Adrenal gland (tissue), 12 donors: ENCODE results near the gene ARID5A. TPM values are rescaled to one million over a fixed set of nuclear protein-coding genes. Genes with fewer than 3 reads are reported as not detected.

Experiments
- DNase-seq, 7 donors: peaks; one replicate each; pipeline ENCODE4 v3.0.0-alpha.2; 2019 to 2020
- H3K27ac ChIP-seq, 5 donors: fragments of 200-600 bp; sonication (generic) in 4 of 5; 1 replicate in 3 of 5; 2 replicates in 2 of 5; pipeline versions ENCODE4 v1.5.1 to v1.8.0; 2016 to 2020; ENCODE audit warnings: mild to moderate bottlenecking in 1 of 5
- H3K27me3 ChIP-seq: fragments of 200-600 bp; 2 replicates; pipeline ENCODE4 v1.8.0; 2021
- H3K36me3 ChIP-seq, 2 donors: fragments of 200-600 bp; replicated peaks in 1 of 2; 1 replicate in 1 of 2; 2 replicates in 1 of 2; pipeline versions ENCODE4 v1.5.1 to v1.8.0; 2018 to 2022
- H3K4me1 ChIP-seq, 2 donors: fragments of 200-600 bp; replicated peaks in 1 of 2; 1 replicate in 1 of 2; 2 replicates in 1 of 2; pipeline versions ENCODE4 v1.5.1 to v1.8.0; 2018 to 2021
- H3K4me3 ChIP-seq, 4 donors: fragments of 200-600 bp; sonication (generic) in 3 of 4; one replicate each; pipeline ENCODE4 v1.5.1; 2016 to 2018
- H3K9me3 ChIP-seq, 3 donors: fragments of 200-600 bp; sonication (generic) in 1 of 3; replicated peaks in 1 of 3; 1 replicate in 2 of 3; 2 replicates in 1 of 3; pipeline versions ENCODE4 v1.5.1 to v1.8.0; 2016 to 2021
- CTCF ChIP-seq, 6 experiments: fragments of 450-650 bp in 4 of 6; fragments of 200-600 bp in 2 of 6; sonication (generic) in 1 of 6; IDR thresholded peaks; 1 replicate in 5 of 6; 2 replicates in 1 of 6; pipeline versions ENCODE4 v1.5.1 to v1.8.0; 2016 to 2021; ENCODE audit warnings: antibody characterized with exemption in 6 of 6, mild to moderate bottlenecking in 2 of 6, moderate library complexity in 1 of 6
- POLR2A ChIP-seq, 2 donors: fragments of 450-650 bp; IDR thresholded peaks; one replicate each; pipeline ENCODE4 v1.6.1; 2017; ENCODE audit warnings: antibody characterized with exemption in 2 of 2, mild to moderate bottlenecking in 2 of 2, moderate library complexity in 1 of 2
- WGBS, 4 donors: extraction: QIAGEN DNeasy Blood & Tissue Kit in 2 of 4; methylation state at CpG; one replicate each; pipeline versions ENCODE4 v1.1.5 to v1.1.7; 2013 to 2017; 5-methylcytosine and 5-hydroxymethylcytosine counted together
- intact Hi-C, 2 donors: fragments of 100-400 bp; cut with DNase I; formaldehyde crosslinking; loops; one replicate each; pipeline versions ENCODE4 v1.14.1 to v1.15.0; 2022 to 2023
- polyA plus RNA-seq, 3 donors: library from polyadenylated mRNA; stranded (reverse); fragments of 200-250 nt in 2 of 3; fragments of 350-450 nt in 1 of 3; fragmentation: Illumina TruSeq in 1 of 3; extraction: RNeasy Lipid Tissue Mini Kit (QIAGEN cat#74804) in 1 of 3; gene quantifications; one replicate each; pipeline ENCODE4 v1.2.3, GENCODE V29; 2013 to 2014
- total RNA-seq, 9 donors: library from RNA; depleted of rRNA in 4 of 9; stranded (reverse); fragments of >200 nt in 4 of 9; fragments of 120-200 nt in 1 of 9; fragmentation: NEBNext Ultra II Directional in 1 of 9; extraction: Animal tissue kit (Norgen Biotek cat#: 25700) in 1 of 9; gene quantifications; one replicate each; pipeline versions ENCODE4 v1.1.0 to v1.2.4, GENCODE V29; 2013 to 2023
- donor health status: healthy with polysubstance abuse.
- donor health status: Bipolar disorder and iron deficiency.
- donor health status: DM: yes; HTN: yes; CAD: no.
- donor health status: DM: no; HTN: no; CAD: no.
- donor health status: DM: no; HTN: no; CAD: no.
- donor health status: DM: yes; HTN: yes; CAD: no.

Gene ARID5A
- total and polyA plus RNA-seq, 12 donors: 0.94 to 39.6 (median 14.3) TPM

DNA sequence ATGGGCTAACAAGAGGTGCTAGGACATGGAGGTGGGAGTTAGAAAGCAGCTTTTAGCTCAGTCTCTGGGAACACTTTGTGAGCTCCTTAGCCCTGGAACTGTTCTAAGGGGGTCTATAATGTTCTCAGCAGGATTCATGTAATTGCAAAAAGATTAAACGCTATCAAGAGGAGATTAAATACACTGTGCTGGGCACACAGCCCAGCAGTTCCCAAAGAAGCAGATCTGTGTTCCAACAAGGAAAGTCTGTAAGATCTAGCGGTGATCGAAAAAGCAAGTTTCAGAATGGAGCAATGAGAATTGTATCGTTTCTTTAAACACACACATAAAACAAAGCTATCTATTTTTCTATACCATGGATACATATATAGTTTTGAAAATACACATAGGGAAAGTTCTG, 2.4 kb upstream of the ARID5A start:
- TF ChIP-seq CTCF (IDR thresholded peaks at IDR 0.05) (no peak), POLR2A (IDR thresholded peaks at IDR 0.05) (no peak)
- Histone ChIP-seq H3K36me3 (no peaks in the 10 kb centered on the region), H3K4me3 (no peak overlapping the region), H3K27ac (peak overlapping the region in 3 of 5 donors; percentile 7 to 88 (median 80)), H3K4me1 (peaks cover 8 to 39% of the 10 kb centered on the region in 2 donors), H3K9me3 (no peaks in the 10 kb centered on the region), H3K27me3 (no peaks in the 10 kb centered on the region)
- 64 to 70% (median 67%) methylated on average over 4 of the region's 4 CpGs for WGBS, 4 donors
- peak in 1 of 7 donors; percentile 12 for DNase-seq
- intact Hi-C loops: no loop called here

GRCh38 chr2:96534701-96535181, 1.8 kb upstream of the ARID5A start:
- H3K36me3 ChIP-seq: no peaks in the 10 kb centered on the region
- no peaks in the 10 kb centered on the region for H3K9me3 ChIP-seq
- intact Hi-C loops: no loop called here
- peak overlapping the region in 1 of 5 donors; percentile 88 for H3K27ac ChIP-seq
- DNase-seq: peak in 1 of 7 donors; percentile 10
- H3K4me3 ChIP-seq: no peak overlapping the region
- no peaks in the 10 kb centered on the region for H3K27me3 ChIP-seq
- H3K4me1 ChIP-seq: peaks cover 8 to 39% of the 10 kb centered on the region in 2 donors
- WGBS, 4 donors: 64 to 70% (median 64%) methylated on average over 4 to 5 of the region's 5 CpGs
- TF ChIP-seq CTCF (IDR thresholded peaks at IDR 0.05) (no peak), POLR2A (IDR thresholded peaks at IDR 0.05) (no peak)

DNA sequence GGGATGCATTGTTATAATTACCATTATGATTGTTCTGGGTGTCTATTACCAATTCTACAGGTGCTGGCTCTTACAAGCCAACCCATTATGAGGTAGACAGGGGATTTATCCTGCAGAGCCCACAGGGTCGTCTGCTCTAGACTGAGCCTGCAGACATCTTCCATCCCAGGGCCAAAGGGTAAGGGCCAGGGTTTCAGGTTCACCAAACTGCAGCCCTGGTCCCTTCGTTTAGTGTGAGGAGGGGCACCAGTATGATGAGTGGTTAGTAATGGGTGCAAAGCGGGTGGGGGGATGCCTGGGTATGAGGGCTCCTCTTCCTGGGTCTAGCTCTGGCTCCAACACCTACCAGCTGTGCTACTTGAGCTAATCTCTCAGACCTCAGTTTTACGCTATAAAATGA, 1.2 kb upstream of the ARID5A start:
- 89 to 93% (median 91%) methylated on average over 4 of the region's 4 CpGs for WGBS, 4 donors
- DNase-seq: peak in 1 of 7 donors; percentile 13
- Histone ChIP-seq H3K27ac (no peak overlapping the region), H3K27me3 (no peaks in the 10 kb centered on the region), H3K4me1 (peaks cover 8 to 39% of the 10 kb centered on the region in 2 donors), H3K4me3 (no peak overlapping the region), H3K36me3 (no peaks in the 10 kb centered on the region), H3K9me3 (no peaks in the 10 kb centered on the region)
- TF ChIP-seq POLR2A (IDR thresholded peaks at IDR 0.05) (no peak), CTCF (IDR thresholded peaks at IDR 0.05) (no peak)
- intact Hi-C loops: no loop called here

DNA sequence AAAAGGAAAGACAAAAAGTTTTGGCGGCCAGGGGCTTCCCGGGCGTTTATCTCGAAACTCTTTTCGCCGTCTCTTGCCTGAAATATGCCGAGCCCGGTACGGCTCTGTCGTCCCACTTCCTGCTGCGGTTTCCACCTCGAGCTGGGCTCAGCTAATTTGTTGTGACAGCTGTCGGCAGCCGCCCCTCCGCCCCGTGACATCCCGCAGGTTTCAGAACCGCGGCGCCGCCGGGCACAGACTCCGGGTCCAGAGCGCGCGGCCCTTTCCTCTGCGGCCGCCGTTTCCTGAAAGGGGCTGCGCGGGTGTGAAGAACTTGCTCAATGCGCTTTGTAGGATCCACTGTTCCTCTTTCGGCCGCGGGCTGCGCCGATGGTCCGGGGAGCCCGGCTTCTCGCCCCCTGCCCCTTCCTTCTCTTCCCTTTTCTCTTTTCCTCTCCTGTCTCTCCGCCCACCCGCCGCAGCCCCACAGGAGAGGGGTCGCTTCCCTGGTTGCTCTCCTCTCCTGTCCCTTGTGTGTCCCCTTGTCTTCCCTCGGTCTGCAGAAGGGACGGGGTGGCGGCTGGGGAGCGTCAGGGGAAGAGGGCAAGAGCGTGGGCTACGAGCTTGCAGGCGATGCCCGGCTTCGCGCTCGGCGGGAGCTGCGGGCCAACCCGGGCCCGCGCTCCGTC, 648 bp downstream of the ARID5A start:
- TF ChIP-seq CTCF (IDR thresholded peaks at IDR 0.05) (no peak), POLR2A (IDR thresholded peaks at IDR 0.05) (peak in 1 of 2 donors; percentile 36)
- peaks cover 8 to 31% of the 10 kb centered on the region in 2 donors for H3K4me1 ChIP-seq
- H3K4me3 ChIP-seq: peak overlapping the region; percentile 38 to 93 (median 78)
- no peaks in the 10 kb centered on the region for H3K36me3 ChIP-seq
- DNase-seq: peak; percentile 58 to 84 (median 72)
- H3K27me3 ChIP-seq: no peaks in the 10 kb centered on the region
- intact Hi-C loops: no loop called here
- no peaks in the 10 kb centered on the region for H3K9me3 ChIP-seq
- H3K27ac ChIP-seq: peak overlapping the region; percentile 57 to 94 (median 86)
- WGBS, 4 donors: 0 to 1% (median 1%) methylated on average over 28 to 61 of the region's 61 CpGs
